ENCODE data around the gene COL4A1.

Gene COL4A1

GRCh38 chr13:110109910-110110309, 197.0 kb downstream of the COL4A1 start:
- no peak for DNase-seq (ENCODE audit: low spot score)

- DNase-seq (ENCODE audit: low spot score): no peak
Observed at GRCh38 chr13:110109140-110109783, 197.7 kb downstream of the COL4A1 start.

GRCh38 chr13:110108348-110109139, 198.4 kb downstream of the COL4A1 start:
- no peak for DNase-seq (ENCODE audit: low spot score)

GRCh38 chr13:110107568-110108347, 199.2 kb downstream of the COL4A1 start:
- no peak for DNase-seq (ENCODE audit: low spot score)

- no peak for DNase-seq (ENCODE audit: low spot score)
Observed at GRCh38 chr13:110106726-110107125, 200.2 kb downstream of the COL4A1 start.

- DNase-seq (ENCODE audit: low spot score): no peak
Observed at GRCh38 chr13:110105136-110105535, 201.8 kb downstream of the COL4A1 start.

GRCh38 chr13:110103534-110103933, 203.4 kb downstream of the COL4A1 start:
- no peak for DNase-seq (ENCODE audit: low spot score)

- DNase-seq (ENCODE audit: low spot score): no peak
Observed at GRCh38 chr13:110103026-110103425, 203.9 kb downstream of the COL4A1 start.

- DNase-seq (ENCODE audit: low spot score): no peak
Observed at GRCh38 chr13:110102053-110102452, 204.9 kb downstream of the COL4A1 start.

GRCh38 chr13:110099922-110100321, 207.0 kb downstream of the COL4A1 start:
- no peak for DNase-seq (ENCODE audit: low spot score)

Data from CD4-positive, alpha-beta T cell treated with Interleukin-15 for 4 hours (primary cell).